HG03135 (cell line): ENCODE data around the gene MS4A3.
"Not testable (repeated sequence)": the region's sequence is repeated elsewhere in the genome, so short reads cannot be mapped to it uniquely, and the experiment has no call there.

ENCODE experiments used
- ATAC-seq: cut with Tn5 transposase; IDR thresholded peaks from one replicate; pipeline ENCODE4 v1.9.1; 2021; ENCODE audit warnings: mild to moderate bottlenecking, moderate library complexity; ENCODE audit not compliant: unreplicated experiment

MS4A3 gene

DNA sequence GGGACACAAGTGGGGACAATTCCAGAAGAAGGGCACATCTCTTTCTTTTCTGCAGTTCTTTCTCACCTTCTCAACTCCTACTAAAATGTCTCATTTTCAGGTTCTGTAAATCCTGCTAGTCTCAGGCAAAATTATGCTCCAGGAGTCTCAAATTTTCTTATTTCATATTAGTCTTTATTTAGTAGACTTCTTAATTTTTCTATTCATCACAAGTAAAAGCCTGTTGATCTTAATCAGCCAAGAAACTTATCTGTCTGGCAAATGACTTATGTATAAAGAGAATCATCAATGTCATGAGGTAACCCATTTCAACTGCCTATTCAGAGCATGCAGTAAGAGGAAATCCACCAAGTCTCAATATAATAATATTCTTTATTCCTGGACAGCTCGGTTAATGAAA lies 31.9 kb downstream of the MS4A3 start, which contains the start of gene MS4A2:
Gene MS4A2 (plus strand): TSS at position 301 of the 400 bp plus-strand sequence. CDS start 102 bp downstream, outside the sequence.
- ATAC-seq, result no peak

GRCh38 chr11:60095477-60096120 lies 39.1 kb downstream of the MS4A3 start:
- ATAC-seq, result no peak

DNA sequence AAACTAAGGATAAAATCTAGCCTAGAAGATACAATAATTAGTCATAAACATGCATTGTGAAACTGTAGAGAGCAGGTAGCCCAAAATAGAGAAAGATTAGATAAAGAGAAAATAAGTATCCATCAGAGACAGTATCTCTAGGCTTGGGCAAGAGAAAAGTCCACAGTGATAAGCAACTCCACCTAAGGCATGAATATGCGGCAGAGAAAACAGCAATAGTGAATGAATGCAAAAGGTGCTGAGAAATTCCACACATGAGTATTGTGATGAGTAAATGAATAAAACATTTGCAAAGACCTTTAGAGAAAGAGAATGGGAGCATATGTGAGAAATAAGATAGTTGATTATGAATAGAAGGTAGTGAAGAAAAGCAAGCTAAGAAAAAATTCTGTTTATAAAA lies 40.7 kb downstream of the MS4A3 start:
- no peak for ATAC-seq

DNA sequence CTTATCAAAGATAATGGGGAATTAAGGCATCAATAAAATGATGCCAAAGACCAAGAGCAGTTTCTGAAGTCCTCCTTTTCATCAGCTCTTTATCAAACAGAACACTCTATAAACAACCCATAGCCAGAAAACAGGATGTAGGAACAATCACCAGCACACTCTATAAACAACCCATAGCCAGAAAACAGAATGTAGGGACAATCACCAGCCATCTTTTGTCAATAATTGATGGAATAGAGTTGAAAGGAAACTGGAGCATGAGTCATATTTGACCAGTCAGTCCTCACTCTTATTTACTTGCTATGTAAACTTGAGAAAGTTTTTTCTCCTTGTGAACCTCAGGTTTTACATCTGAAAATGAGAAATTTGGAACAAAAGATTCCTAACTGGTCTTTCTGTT lies 42.0 kb downstream of the MS4A3 start:
- peak; percentile 73 for ATAC-seq

DNA sequence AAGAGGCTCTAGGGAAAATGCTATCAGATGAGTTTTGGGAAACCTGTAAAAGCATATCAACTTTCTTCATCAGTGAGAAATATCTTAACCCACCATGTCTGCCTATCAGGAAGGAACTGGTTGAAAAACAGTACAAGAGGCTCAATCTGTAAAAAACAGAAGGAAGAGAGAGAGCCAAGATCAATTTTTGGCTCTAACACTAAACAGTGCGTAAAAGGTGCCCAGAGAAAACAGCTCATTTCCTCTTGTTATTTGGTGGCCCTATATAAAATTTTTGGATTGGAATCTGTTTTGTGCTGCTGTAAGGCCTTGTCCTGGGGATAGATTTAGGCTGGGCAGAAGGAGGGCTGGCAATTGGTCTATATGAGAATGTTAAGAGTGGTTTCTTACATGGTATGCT lies 44.1 kb downstream of the MS4A3 start:
- ATAC-seq, result no peak

DNA sequence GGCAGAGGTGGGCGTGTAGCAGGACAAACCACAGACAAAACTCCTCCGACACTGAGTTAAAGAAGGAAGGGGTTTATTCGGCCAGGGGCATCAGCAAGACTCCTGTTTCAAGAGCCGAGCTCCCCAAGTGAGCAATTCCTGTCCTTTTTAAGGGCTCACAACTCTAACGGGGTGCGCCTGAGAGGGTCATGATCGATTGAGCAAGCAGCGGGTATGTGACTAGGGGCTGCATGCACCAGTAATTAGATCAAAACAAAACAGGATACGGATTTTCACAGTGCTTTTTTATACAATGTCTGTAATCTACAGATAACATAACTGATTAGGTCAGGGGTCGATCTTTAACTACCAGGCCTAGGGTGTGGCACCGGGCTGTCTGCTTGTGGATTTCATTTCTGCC lies 44.9 kb downstream of the MS4A3 start:
- ATAC-seq, result not testable (repeated sequence)

- not testable (repeated sequence) for ATAC-seq
Observed at GRCh38 chr11:60104471-60105115, 48.1 kb downstream of the MS4A3 start.

DNA sequence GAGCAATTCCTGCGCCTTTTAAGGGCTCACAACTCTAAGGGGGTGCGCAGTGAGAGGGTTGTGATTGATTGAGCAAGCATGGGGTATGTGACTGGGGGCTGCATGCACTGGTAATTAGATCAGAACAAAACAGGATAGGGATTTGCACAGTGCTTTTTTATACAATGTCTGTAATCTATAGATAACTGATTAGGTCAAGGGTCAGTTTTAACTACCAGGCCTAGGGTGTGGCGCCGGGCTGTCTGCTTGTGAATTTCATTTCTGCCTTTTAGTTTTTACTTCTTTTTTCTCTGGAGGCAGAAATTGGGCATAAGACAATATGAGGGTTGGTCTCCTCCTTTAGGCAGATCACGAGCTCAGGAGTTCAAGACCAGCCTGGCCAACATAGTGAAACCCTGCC lies 52.2 kb downstream of the MS4A3 start:
- ATAC-seq, result not testable (repeated sequence)

DNA sequence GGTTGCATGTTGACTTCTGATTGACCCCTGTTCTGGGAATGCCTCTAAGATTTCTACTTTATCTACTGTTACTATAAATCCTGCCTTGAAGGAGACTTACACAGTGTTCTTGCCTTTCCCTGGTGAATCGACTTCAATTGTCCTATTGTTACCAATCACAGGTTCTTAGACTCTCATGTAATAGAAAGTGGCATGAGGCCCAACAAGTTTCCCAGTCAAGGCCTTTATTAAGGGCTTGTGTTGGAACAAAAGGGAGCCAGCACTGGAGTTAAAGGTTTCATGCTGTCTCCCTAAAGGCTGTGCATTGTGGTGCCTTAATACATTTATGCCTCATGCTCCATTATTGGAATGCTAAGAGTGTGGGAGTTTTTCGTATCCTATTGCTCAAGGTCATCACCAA lies 55.3 kb downstream of the MS4A3 start:
- ATAC-seq, result no peak

GRCh38 chr11:60116996-60117790 lies 60.7 kb downstream of the MS4A3 start:
- ATAC-seq, result no peak

GRCh38 chr11:60118338-60118737 lies 61.9 kb downstream of the MS4A3 start:
- no peak for ATAC-seq

GRCh38 chr11:60119710-60120109 lies 63.2 kb downstream of the MS4A3 start:
- ATAC-seq, result no peak
